Stomach (tissue), 4 donors: ENCODE data around the gene SH3PXD2A.

Source experiments
- CTCF ChIP-seq, 7 experiments: fragments of 450-650 bp in 4 of 7; fragments of 200-600 bp in 3 of 7; sonication (generic) in 3 of 7; IDR thresholded peaks; one replicate each; pipeline ENCODE4 v1.5.1; 2016 to 2019; ENCODE audit warnings: antibody characterized with exemption in 7 of 7, control low read depth in 2 of 7, mild to moderate bottlenecking in 1 of 7
- EP300 ChIP-seq: sonication (generic); formaldehyde crosslinking; IDR thresholded peaks from one replicate; pipeline ENCODE4 v1.6.1; 2017; ENCODE audit warnings: antibody characterized with exemption
- POLR2A ChIP-seq, 4 donors: fragments of 450-650 bp; IDR thresholded peaks; one replicate each; pipeline ENCODE4 v1.6.1; 2016; ENCODE audit warnings: antibody characterized with exemption in 4 of 4, control low read depth in 2 of 4, mild to moderate bottlenecking in 1 of 4, moderate library complexity in 1 of 4

- TF ChIP-seq CTCF (IDR thresholded peaks at IDR 0.05) (no peak), POLR2A (IDR thresholded peaks at IDR 0.05) (no peak), EP300 (no peak)
Measured at GRCh38 chr10:103766751-103767505, 88.4 kb downstream of the SH3PXD2A start.
